Spinal cord (tissue), 10 donors: ENCODE measurements around the gene IFNB1. TPM values are rescaled to one million over a fixed set of nuclear protein-coding genes. Genes with fewer than 3 reads are reported as not detected.

ENCODE experiments used
- DNase-seq, 6 donors: peaks; one replicate each; pipeline versions ENCODE4 v3.0.0 to v3.0.0-alpha.2; 2013 to 2015; ENCODE audit warnings: low spot score in 6 of 6, low read depth in 4 of 6
- H3K27ac ChIP-seq: one replicate; pipeline ENCODE4 v1.5.1; 2013; ENCODE audit warnings: low read depth, low read length, control low read depth
- H3K27me3 ChIP-seq: one replicate; pipeline ENCODE4 v1.6.1; 2013; ENCODE audit warnings: low read length; ENCODE audit not compliant: control insufficient read depth, insufficient read depth
- H3K36me3 ChIP-seq: one replicate; pipeline ENCODE4 v1.6.1; 2013; ENCODE audit warnings: low read length; ENCODE audit not compliant: control insufficient read depth, insufficient read depth
- H3K4me1 ChIP-seq: one replicate; pipeline ENCODE4 v1.6.1; 2013; ENCODE audit warnings: low read length; ENCODE audit not compliant: control insufficient read depth, insufficient read depth
- H3K4me3 ChIP-seq: one replicate; pipeline ENCODE4 v1.5.1; 2013; ENCODE audit warnings: low read depth, low read length, control low read depth
- H3K9me3 ChIP-seq: one replicate; pipeline ENCODE4 v1.6.1; 2013; ENCODE audit warnings: low read length; ENCODE audit not compliant: control insufficient read depth, insufficient read depth
- WGBS: methylation state at CpG from one replicate; pipeline ENCODE4 v1.1.5; 2013; ENCODE audit warnings: missing lambda C conversion rate; ENCODE audit not compliant: insufficient coverage; 5-methylcytosine and 5-hydroxymethylcytosine counted together
- polyA plus RNA-seq, 2 donors: library from polyadenylated mRNA; unstranded; fragments of 120-200 nt; gene quantifications; one replicate each; pipeline ENCODE4 v1.2.1, GENCODE V29; 2013; ENCODE audit not compliant: insufficient read length in 2 of 2
- total RNA-seq, 2 donors: library from RNA; depleted of rRNA in 1 of 2; stranded (reverse); fragments of 120-200 nt in 1 of 2; fragments of >200 nt in 1 of 2; gene quantifications; one replicate each; pipeline versions ENCODE4 v1.2.3 to v1.2.4, GENCODE V29; 2013 to 2014
- donor health status: healthy.

Gene IFNB1
- total and polyA plus RNA-seq, 4 donors: not detected

- WGBS: no CpG with 5 or more reads among the region's 2 CpGs
- H3K27ac ChIP-seq: no peak overlapping the region
- H3K27me3 ChIP-seq: no peaks in the 10 kb centered on the region
- no peak for DNase-seq
- H3K9me3 ChIP-seq: no peaks in the 10 kb centered on the region
- H3K4me1 ChIP-seq: no peaks in the 10 kb centered on the region
- H3K36me3 ChIP-seq: no peaks in the 10 kb centered on the region
- H3K4me3 ChIP-seq: no peak overlapping the region
Measured at GRCh38 chr9:21096901-21097255, 19.1 kb upstream of the IFNB1 start.

GRCh38 chr9:21096172-21096900 lies 18.6 kb upstream of the IFNB1 start:
- H3K27me3 ChIP-seq: no peaks in the 10 kb centered on the region
- no peak overlapping the region for H3K27ac ChIP-seq
- no peaks in the 10 kb centered on the region for H3K9me3 ChIP-seq
- DNase-seq: no peak
- no peak overlapping the region for H3K4me3 ChIP-seq
- H3K4me1 ChIP-seq: no peaks in the 10 kb centered on the region
- no peaks in the 10 kb centered on the region for H3K36me3 ChIP-seq
- 86% methylated on average over 4 of the region's 6 CpGs for WGBS

GRCh38 chr9:21095561-21095960 lies 17.8 kb upstream of the IFNB1 start:
- Histone ChIP-seq H3K27ac (no peak overlapping the region), H3K9me3 (no peaks in the 10 kb centered on the region), H3K36me3 (no peaks in the 10 kb centered on the region), H3K4me1 (no peaks in the 10 kb centered on the region), H3K27me3 (no peaks in the 10 kb centered on the region), H3K4me3 (no peak overlapping the region)
- DNase-seq: no peak

GRCh38 chr9:21086538-21086937 lies 8.8 kb upstream of the IFNB1 start:
- no peak overlapping the region for H3K4me3 ChIP-seq
- no peak overlapping the region for H3K27ac ChIP-seq
- peaks cover 3% of the 10 kb centered on the region for H3K9me3 ChIP-seq
- H3K4me1 ChIP-seq: no peaks in the 10 kb centered on the region
- WGBS: no CpG with 5 or more reads among the region's 1 CpG
- H3K36me3 ChIP-seq: no peaks in the 10 kb centered on the region
- no peak for DNase-seq
- H3K27me3 ChIP-seq: no peaks in the 10 kb centered on the region

GRCh38 chr9:21085005-21085404 lies 7.3 kb upstream of the IFNB1 start:
- WGBS: no CpG with 5 or more reads among the region's 1 CpG
- Histone ChIP-seq H3K27ac (no peak overlapping the region), H3K9me3 (peaks cover 3% of the 10 kb centered on the region), H3K36me3 (no peaks in the 10 kb centered on the region), H3K4me1 (no peaks in the 10 kb centered on the region), H3K4me3 (no peak overlapping the region), H3K27me3 (no peaks in the 10 kb centered on the region)
- no peak for DNase-seq

GRCh38 chr9:21084242-21084850 lies 6.6 kb upstream of the IFNB1 start:
- H3K27ac ChIP-seq: no peak overlapping the region

GRCh38 chr9:21082671-21083070 lies 4.9 kb upstream of the IFNB1 start:
- 60% methylated on average over 1 of the region's 4 CpGs for WGBS
- Histone ChIP-seq H3K36me3 (no peaks in the 10 kb centered on the region), H3K27me3 (no peaks in the 10 kb centered on the region), H3K27ac (no peak overlapping the region), H3K4me3 (no peak overlapping the region), H3K9me3 (peaks cover 3% of the 10 kb centered on the region), H3K4me1 (no peaks in the 10 kb centered on the region)
- no peak for DNase-seq

More at GRCh38 chr9:21084242-21084850, 6.6 kb upstream of the IFNB1 start:
- no peaks in the 10 kb centered on the region for H3K36me3 ChIP-seq
- H3K4me1 ChIP-seq: no peaks in the 10 kb centered on the region
- H3K27me3 ChIP-seq: no peaks in the 10 kb centered on the region
- no peak overlapping the region for H3K4me3 ChIP-seq
- DNase-seq: no peak
- H3K9me3 ChIP-seq: peaks cover 3% of the 10 kb centered on the region

- Histone ChIP-seq H3K27ac (no peak overlapping the region), H3K27me3 (no peaks in the 10 kb centered on the region), H3K4me1 (no peaks in the 10 kb centered on the region), H3K9me3 (peaks cover 1% of the 10 kb centered on the region), H3K36me3 (no peaks in the 10 kb centered on the region), H3K4me3 (no peak overlapping the region)
- DNase-seq: no peak
- whole genome bisulfite sequencing: no CpG with 5 or more reads among the region's 4 CpGs
Measured at GRCh38 chr9:21081999-21082398, 4.3 kb upstream of the IFNB1 start.

- Histone ChIP-seq H3K36me3 (no peaks in the 10 kb centered on the region), H3K9me3 (peaks cover 1% of the 10 kb centered on the region), H3K4me3 (no peak overlapping the region), H3K4me1 (no peaks in the 10 kb centered on the region), H3K27me3 (no peaks in the 10 kb centered on the region), H3K27ac (no peak overlapping the region)
- no peak for DNase-seq
- 76% methylated on average over 1 of the region's 2 CpGs for WGBS
Measured at GRCh38 chr9:21081451-21081850, 3.7 kb upstream of the IFNB1 start.

- H3K9me3 ChIP-seq: peaks cover 1% of the 10 kb centered on the region
- no peak overlapping the region for H3K4me3 ChIP-seq
- no peak for DNase-seq
- H3K36me3 ChIP-seq: no peaks in the 10 kb centered on the region
- no peaks in the 10 kb centered on the region for H3K4me1 ChIP-seq
- H3K27me3 ChIP-seq: no peaks in the 10 kb centered on the region
- no peak overlapping the region for H3K27ac ChIP-seq
- no CpG with 5 or more reads among the region's 1 CpG for WGBS
Measured at GRCh38 chr9:21080793-21081192, 3.1 kb upstream of the IFNB1 start.
